ENCODE data around the gene KIF1C.
"Not testable (repeated sequence)": the region's sequence is repeated elsewhere in the genome, so short reads cannot be mapped to it uniquely, and the experiment has no call there.

Gene KIF1C

GRCh38 chr17:5019475-5019956 lies 21.8 kb downstream of the KIF1C start:
- Mint-ChIP-seq H3K4me3 (no peak overlapping the region), H3K27me3 (no peaks in the 10 kb centered on the region), H3K36me3 (peaks cover 3% of the 10 kb centered on the region), H3K4me1 (peaks cover 9% of the 10 kb centered on the region), H3K9me3 (no peaks in the 10 kb centered on the region), H3K27ac (no peak overlapping the region)

- Mint-ChIP-seq H3K4me1 (peaks cover 9% of the 10 kb centered on the region), H3K27ac (no peak overlapping the region), H3K36me3 (peaks cover 1% of the 10 kb centered on the region), H3K4me3 (no peak overlapping the region), H3K27me3 (no peaks in the 10 kb centered on the region), H3K9me3 (no peaks in the 10 kb centered on the region)
These were observed 22.8 kb downstream of the KIF1C start for GRCh38 chr17:5020502-5021023.

GRCh38 chr17:5022171-5022711 lies 24.5 kb downstream of the KIF1C start:
- no peaks in the 10 kb centered on the region for H3K27me3 Mint-ChIP-seq
- no peak overlapping the region for H3K4me3 Mint-ChIP-seq
- no peak overlapping the region for H3K27ac Mint-ChIP-seq
- peaks cover 6% of the 10 kb centered on the region for H3K4me1 Mint-ChIP-seq
- H3K9me3 Mint-ChIP-seq: no peaks in the 10 kb centered on the region
- peaks cover 1% of the 10 kb centered on the region for H3K36me3 Mint-ChIP-seq

GRCh38 chr17:5023588-5024147 lies 25.9 kb downstream of the KIF1C start:
- no peak overlapping the region for H3K4me3 Mint-ChIP-seq
- H3K4me1 Mint-ChIP-seq: peaks cover 6% of the 10 kb centered on the region
- peaks cover 1% of the 10 kb centered on the region for H3K36me3 Mint-ChIP-seq
- no peaks in the 10 kb centered on the region for H3K9me3 Mint-ChIP-seq
- H3K27ac Mint-ChIP-seq: no peak overlapping the region
- no peaks in the 10 kb centered on the region for H3K27me3 Mint-ChIP-seq

GRCh38 chr17:5024604-5025003 lies 26.9 kb downstream of the KIF1C start:
- no peaks in the 10 kb centered on the region for H3K27me3 Mint-ChIP-seq
- H3K4me3 Mint-ChIP-seq: no peak overlapping the region
- no peaks in the 10 kb centered on the region for H3K9me3 Mint-ChIP-seq
- peaks cover under 1% of the 10 kb centered on the region for H3K4me1 Mint-ChIP-seq
- H3K27ac Mint-ChIP-seq: no peak overlapping the region
- H3K36me3 Mint-ChIP-seq: peaks cover 1% of the 10 kb centered on the region

- no peak overlapping the region for H3K27ac Mint-ChIP-seq
- no peaks in the 10 kb centered on the region for H3K9me3 Mint-ChIP-seq
- H3K4me1 Mint-ChIP-seq: peaks cover 17% of the 10 kb centered on the region
- H3K4me3 Mint-ChIP-seq: no peak overlapping the region
- H3K36me3 Mint-ChIP-seq: no peaks in the 10 kb centered on the region
- H3K27me3 Mint-ChIP-seq: no peaks in the 10 kb centered on the region
These were observed 29.5 kb downstream of the KIF1C start for GRCh38 chr17:5027299-5027698.

- no peaks in the 10 kb centered on the region for H3K27me3 Mint-ChIP-seq
- H3K36me3 Mint-ChIP-seq: no peaks in the 10 kb centered on the region
- H3K9me3 Mint-ChIP-seq: no peaks in the 10 kb centered on the region
- H3K4me1 Mint-ChIP-seq: peaks cover 20% of the 10 kb centered on the region
- no peak overlapping the region for H3K27ac Mint-ChIP-seq
- H3K4me3 Mint-ChIP-seq: no peak overlapping the region
These were observed 30.2 kb downstream of the KIF1C start for GRCh38 chr17:5027916-5028315.

- not testable (repeated sequence) for H3K36me3 Mint-ChIP-seq, H3K4me3 Mint-ChIP-seq, H3K9me3 Mint-ChIP-seq, H3K27ac Mint-ChIP-seq, H3K27me3 Mint-ChIP-seq
- peaks cover 25% of the 10 kb centered on the region for H3K4me1 Mint-ChIP-seq
These were observed 32.4 kb downstream of the KIF1C start for GRCh38 chr17:5030168-5030567.

GRCh38 chr17:5031365-5032082 lies 33.8 kb downstream of the KIF1C start:
- no peaks in the 10 kb centered on the region for H3K36me3 Mint-ChIP-seq
- peaks cover 25% of the 10 kb centered on the region for H3K4me1 Mint-ChIP-seq
- peak overlapping the region; percentile 87 for H3K4me3 Mint-ChIP-seq
- H3K27me3 Mint-ChIP-seq: no peaks in the 10 kb centered on the region
- peak overlapping the region; percentile 84 for H3K27ac Mint-ChIP-seq
- no peaks in the 10 kb centered on the region for H3K9me3 Mint-ChIP-seq

GRCh38 chr17:5032865-5033264 lies 35.1 kb downstream of the KIF1C start:
- Mint-ChIP-seq H3K4me1 (peaks cover 25% of the 10 kb centered on the region), H3K9me3 (no peaks in the 10 kb centered on the region), H3K27ac (no peak overlapping the region), H3K36me3 (no peaks in the 10 kb centered on the region), H3K4me3 (peak overlapping the region; percentile 7), H3K27me3 (no peaks in the 10 kb centered on the region)

GRCh38 chr17:5033352-5034015 lies 35.7 kb downstream of the KIF1C start:
- H3K36me3 Mint-ChIP-seq: no peaks in the 10 kb centered on the region
- H3K27ac Mint-ChIP-seq: no peak overlapping the region
- no peaks in the 10 kb centered on the region for H3K9me3 Mint-ChIP-seq
- H3K4me1 Mint-ChIP-seq: peaks cover 25% of the 10 kb centered on the region
- H3K27me3 Mint-ChIP-seq: no peaks in the 10 kb centered on the region
- H3K4me3 Mint-ChIP-seq: no peak overlapping the region

GRCh38 chr17:5034063-5034462 lies 36.3 kb downstream of the KIF1C start:
- Mint-ChIP-seq H3K4me3 (no peak overlapping the region), H3K27ac (no peak overlapping the region), H3K4me1 (peaks cover 25% of the 10 kb centered on the region), H3K36me3 (no peaks in the 10 kb centered on the region), H3K9me3 (no peaks in the 10 kb centered on the region), H3K27me3 (no peaks in the 10 kb centered on the region)

- Mint-ChIP-seq H3K4me1 (peaks cover 25% of the 10 kb centered on the region), H3K36me3 (no peaks in the 10 kb centered on the region), H3K27ac (no peak overlapping the region), H3K9me3 (no peaks in the 10 kb centered on the region), H3K4me3 (no peak overlapping the region), H3K27me3 (no peaks in the 10 kb centered on the region)
These were observed 36.9 kb downstream of the KIF1C start for GRCh38 chr17:5034651-5035050.

GRCh38 chr17:5035315-5035714 lies 37.6 kb downstream of the KIF1C start, which contains the start of gene SLC52A1:
Gene SLC52A1, minus strand, starts transcription at chr17:5035426. Its CDS starts 820 bp downstream, at chr17:5034606.
- H3K36me3 Mint-ChIP-seq: no peaks in the 10 kb centered on the region
- no peak within 1 kb of the TSS for H3K27ac Mint-ChIP-seq
- peaks cover 23% of the 10 kb centered on the region for H3K4me1 Mint-ChIP-seq
- H3K4me3 Mint-ChIP-seq: no peak within 1 kb of the TSS
- no peaks in the 10 kb centered on the region for H3K9me3 Mint-ChIP-seq
- no peaks in the 10 kb centered on the region for H3K27me3 Mint-ChIP-seq

GRCh38 chr17:5042157-5043022 lies 44.6 kb downstream of the KIF1C start:
- no peaks in the 10 kb centered on the region for H3K36me3 Mint-ChIP-seq
- peak overlapping the region; percentile 87 for H3K4me3 Mint-ChIP-seq
- H3K9me3 Mint-ChIP-seq: no peaks in the 10 kb centered on the region
- H3K27ac Mint-ChIP-seq: peak overlapping the region; percentile 95
- peaks cover 43% of the 10 kb centered on the region for H3K4me1 Mint-ChIP-seq
- H3K27me3 Mint-ChIP-seq: no peaks in the 10 kb centered on the region

Data from activated naive CD4-positive, alpha-beta T cell treated with anti-CD3 and anti-CD28 coated beads, Interleukin-2, amount 50 U/mL, for 24 hours (primary cell).